ENCODE data around the gene TOR4A. TPM values are rescaled to one million over a fixed set of nuclear protein-coding genes. Genes with fewer than 3 reads are reported as not detected.

The TOR4A gene
- total and polyA plus RNA-seq, 2 experiments from 2014 or later = 2.0 to 19.0 TPM

DNA sequence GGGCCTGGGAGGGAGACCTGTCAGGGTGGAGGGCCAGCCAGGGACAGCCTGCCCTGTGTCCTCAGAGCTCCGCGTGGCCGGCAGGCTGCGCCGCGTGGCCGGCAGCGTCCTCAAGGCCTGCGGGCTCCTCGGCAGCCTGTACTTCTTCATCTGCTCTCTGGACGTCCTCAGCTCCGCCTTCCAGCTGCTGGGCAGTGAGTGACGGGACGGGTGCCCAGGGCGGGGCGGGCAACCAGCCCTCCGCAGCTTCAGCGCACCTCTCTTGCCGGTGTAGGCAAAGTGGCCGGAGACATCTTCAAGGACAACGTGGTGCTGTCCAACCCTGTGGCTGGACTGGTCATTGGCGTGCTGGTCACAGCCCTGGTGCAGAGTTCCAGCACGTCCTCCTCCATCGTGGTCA, 45.0 kb upstream of the TOR4A start:
- no peaks in the 10 kb centered on the region for H3K9me3 Mint-ChIP-seq
- DNase-seq (ENCODE audit: low spot score) = no peak
- no peaks in the 10 kb centered on the region for H3K36me3 Mint-ChIP-seq (ENCODE audit: low read depth)
- ATAC-seq = no peak
- peaks cover 7% of the 10 kb centered on the region; the same call in 1 of the 2 replicates for H3K4me1 ChIP-seq (ENCODE audit: insufficient read depth)
- H3K27ac ChIP-seq (ENCODE audit: low read depth) = no peak overlapping the region
- no peaks in the 10 kb centered on the region for H3K9me2 ChIP-seq (ENCODE audit: insufficient read depth)
- H3K79me2 ChIP-seq (replicated peaks; ENCODE audit: insufficient read depth) = no peaks in the 10 kb centered on the region
- H3K27ac Mint-ChIP-seq = no peak overlapping the region
- H3K36me3 ChIP-seq (ENCODE audit: insufficient read depth) = no peaks in the 10 kb centered on the region
- no peaks in the 10 kb centered on the region for H3K27me3 ChIP-seq (ENCODE audit: insufficient read depth)
- H2AFZ ChIP-seq = no peak overlapping the region
- H3K4me1 Mint-ChIP-seq = peaks cover 10% of the 10 kb centered on the region; the same call in 2 of the 3 replicates
- peaks cover 6% of the 10 kb centered on the region for H3K27me3 Mint-ChIP-seq (ENCODE audit: insufficient read depth, low read depth, poor library complexity)
- H3K4me2 ChIP-seq = no peak overlapping the region
- TF ChIP-seq, protein P1, sequence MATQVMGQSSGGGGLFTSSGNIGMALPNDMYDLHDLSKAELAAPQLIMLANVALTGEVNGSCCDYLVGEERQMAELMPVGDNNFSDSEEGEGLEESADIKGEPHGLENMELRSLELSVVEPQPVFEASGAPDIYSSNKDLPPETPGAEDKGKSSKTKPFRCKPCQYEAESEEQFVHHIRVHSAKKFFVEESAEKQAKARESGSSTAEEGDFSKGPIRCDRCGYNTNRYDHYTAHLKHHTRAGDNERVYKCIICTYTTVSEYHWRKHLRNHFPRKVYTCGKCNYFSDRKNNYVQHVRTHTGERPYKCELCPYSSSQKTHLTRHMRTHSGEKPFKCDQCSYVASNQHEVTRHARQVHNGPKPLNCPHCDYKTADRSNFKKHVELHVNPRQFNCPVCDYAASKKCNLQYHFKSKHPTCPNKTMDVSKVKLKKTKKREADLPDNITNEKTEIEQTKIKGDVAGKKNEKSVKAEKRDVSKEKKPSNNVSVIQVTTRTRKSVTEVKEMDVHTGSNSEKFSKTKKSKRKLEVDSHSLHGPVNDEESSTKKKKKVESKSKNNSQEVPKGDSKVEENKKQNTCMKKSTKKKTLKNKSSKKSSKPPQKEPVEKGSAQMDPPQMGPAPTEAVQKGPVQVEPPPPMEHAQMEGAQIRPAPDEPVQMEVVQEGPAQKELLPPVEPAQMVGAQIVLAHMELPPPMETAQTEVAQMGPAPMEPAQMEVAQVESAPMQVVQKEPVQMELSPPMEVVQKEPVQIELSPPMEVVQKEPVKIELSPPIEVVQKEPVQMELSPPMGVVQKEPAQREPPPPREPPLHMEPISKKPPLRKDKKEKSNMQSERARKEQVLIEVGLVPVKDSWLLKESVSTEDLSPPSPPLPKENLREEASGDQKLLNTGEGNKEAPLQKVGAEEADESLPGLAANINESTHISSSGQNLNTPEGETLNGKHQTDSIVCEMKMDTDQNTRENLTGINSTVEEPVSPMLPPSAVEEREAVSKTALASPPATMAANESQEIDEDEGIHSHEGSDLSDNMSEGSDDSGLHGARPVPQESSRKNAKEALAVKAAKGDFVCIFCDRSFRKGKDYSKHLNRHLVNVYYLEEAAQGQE (IDR thresholded peaks at IDR 0.05; ENCODE audit: unreplicated experiment) = no peak
- no peak for TF ChIP-seq CTCF (conservative IDR thresholded peaks at IDR 0.05; ENCODE audit: low read depth in 2 of 2)
- no peak for TF ChIP-seq NANOG (IDR thresholded peaks at IDR 0.05; ENCODE audit: borderline replicate concordance)
- no peak for TF ChIP-seq ETS1 (IDR thresholded peaks at IDR 0.05)
- no peak for TF ChIP-seq EZH2phosphoT487 (IDR thresholded peaks at IDR 0.05; ENCODE audit: unreplicated experiment)
- TF ChIP-seq, protein P2, sequence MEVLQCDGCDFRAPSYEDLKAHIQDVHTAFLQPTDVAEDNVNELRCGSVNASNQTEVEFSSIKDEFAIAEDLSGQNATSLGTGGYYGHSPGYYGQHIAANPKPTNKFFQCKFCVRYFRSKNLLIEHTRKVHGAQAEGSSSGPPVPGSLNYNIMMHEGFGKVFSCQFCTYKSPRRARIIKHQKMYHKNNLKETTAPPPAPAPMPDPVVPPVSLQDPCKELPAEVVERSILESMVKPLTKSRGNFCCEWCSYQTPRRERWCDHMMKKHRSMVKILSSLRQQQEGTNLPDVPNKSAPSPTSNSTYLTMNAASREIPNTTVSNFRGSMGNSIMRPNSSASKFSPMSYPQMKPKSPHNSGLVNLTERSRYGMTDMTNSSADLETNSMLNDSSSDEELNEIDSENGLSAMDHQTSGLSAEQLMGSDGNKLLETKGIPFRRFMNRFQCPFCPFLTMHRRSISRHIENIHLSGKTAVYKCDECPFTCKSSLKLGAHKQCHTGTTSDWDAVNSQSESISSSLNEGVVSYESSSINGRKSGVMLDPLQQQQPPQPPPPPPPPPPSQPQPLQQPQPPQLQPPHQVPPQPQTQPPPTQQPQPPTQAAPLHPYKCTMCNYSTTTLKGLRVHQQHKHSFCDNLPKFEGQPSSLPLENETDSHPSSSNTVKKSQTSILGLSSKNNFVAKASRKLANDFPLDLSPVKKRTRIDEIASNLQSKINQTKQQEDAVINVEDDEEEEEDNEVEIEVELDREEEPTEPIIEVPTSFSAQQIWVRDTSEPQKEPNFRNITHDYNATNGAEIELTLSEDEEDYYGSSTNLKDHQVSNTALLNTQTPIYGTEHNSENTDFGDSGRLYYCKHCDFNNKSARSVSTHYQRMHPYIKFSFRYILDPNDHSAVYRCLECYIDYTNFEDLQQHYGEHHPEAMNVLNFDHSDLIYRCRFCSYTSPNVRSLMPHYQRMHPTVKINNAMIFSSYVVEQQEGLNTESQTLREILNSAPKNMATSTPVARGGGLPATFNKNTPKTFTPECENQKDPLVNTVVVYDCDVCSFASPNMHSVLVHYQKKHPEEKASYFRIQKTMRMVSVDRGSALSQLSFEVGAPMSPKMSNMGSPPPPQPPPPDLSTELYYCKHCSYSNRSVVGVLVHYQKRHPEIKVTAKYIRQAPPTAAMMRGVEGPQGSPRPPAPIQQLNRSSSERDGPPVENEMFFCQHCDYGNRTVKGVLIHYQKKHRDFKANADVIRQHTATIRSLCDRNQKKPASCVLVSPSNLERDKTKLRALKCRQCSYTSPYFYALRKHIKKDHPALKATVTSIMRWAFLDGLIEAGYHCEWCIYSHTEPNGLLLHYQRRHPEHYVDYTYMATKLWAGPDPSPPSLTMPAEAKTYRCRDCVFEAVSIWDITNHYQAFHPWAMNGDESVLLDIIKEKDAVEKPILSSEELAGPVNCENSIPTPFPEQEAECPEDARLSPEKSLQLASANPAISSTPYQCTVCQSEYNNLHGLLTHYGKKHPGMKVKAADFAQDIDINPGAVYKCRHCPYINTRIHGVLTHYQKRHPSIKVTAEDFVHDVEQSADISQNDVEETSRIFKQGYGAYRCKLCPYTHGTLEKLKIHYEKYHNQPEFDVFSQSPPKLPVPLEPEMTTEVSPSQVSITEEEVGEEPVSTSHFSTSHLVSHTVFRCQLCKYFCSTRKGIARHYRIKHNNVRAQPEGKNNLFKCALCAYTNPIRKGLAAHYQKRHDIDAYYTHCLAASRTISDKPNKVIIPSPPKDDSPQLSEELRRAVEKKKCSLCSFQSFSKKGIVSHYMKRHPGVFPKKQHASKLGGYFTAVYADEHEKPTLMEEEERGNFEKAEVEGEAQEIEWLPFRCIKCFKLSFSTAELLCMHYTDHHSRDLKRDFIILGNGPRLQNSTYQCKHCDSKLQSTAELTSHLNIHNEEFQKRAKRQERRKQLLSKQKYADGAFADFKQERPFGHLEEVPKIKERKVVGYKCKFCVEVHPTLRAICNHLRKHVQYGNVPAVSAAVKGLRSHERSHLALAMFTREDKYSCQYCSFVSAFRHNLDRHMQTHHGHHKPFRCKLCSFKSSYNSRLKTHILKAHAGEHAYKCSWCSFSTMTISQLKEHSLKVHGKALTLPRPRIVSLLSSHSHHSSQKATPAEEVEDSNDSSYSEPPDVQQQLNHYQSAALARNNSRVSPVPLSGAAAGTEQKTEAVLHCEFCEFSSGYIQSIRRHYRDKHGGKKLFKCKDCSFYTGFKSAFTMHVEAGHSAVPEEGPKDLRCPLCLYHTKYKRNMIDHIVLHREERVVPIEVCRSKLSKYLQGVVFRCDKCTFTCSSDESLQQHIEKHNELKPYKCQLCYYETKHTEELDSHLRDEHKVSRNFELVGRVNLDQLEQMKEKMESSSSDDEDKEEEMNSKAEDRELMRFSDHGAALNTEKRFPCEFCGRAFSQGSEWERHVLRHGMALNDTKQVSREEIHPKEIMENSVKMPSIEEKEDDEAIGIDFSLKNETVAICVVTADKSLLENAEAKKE (CRISPR knock-in tag; IDR thresholded peaks at IDR 0.05) = no peak
- TF ChIP-seq JUNB (IDR thresholded peaks at IDR 0.05; ENCODE audit: unreplicated experiment) = no peak
- TF ChIP-seq ZNF114 (CRISPR knock-in tag; IDR thresholded peaks at IDR 0.05) = no peak
- TF ChIP-seq EZH2 (IDR thresholded peaks at IDR 0.05; ENCODE audit: low read depth, unreplicated experiment) = no peak
- TF ChIP-seq STAT1 (IDR thresholded peaks at IDR 0.05; ENCODE audit: unreplicated experiment) = no peak
- no peak overlapping the region for H3K4me3 Mint-ChIP-seq
- no peaks in the 10 kb centered on the region for H3F3A ChIP-seq (replicated peaks; ENCODE audit: low read depth)
- H3K4me3 ChIP-seq = no peak overlapping the region
- H4K20me1 ChIP-seq (replicated peaks; ENCODE audit: insufficient read depth) = no peaks in the 10 kb centered on the region

Measured in GM23338 (cell line).